GM18502 (cell line): ENCODE results near the gene FXYD6.
A peak's percentile ranks its signal among the peaks of the same experiment; 100 is the strongest.

Experiments
- ATAC-seq: cut with Tn5 transposase; IDR thresholded peaks from one replicate; pipeline ENCODE4 v1.9.1; 2021; ENCODE audit warnings: mild to moderate bottlenecking; ENCODE audit not compliant: unreplicated experiment, poor library complexity

FXYD6 gene

DNA sequence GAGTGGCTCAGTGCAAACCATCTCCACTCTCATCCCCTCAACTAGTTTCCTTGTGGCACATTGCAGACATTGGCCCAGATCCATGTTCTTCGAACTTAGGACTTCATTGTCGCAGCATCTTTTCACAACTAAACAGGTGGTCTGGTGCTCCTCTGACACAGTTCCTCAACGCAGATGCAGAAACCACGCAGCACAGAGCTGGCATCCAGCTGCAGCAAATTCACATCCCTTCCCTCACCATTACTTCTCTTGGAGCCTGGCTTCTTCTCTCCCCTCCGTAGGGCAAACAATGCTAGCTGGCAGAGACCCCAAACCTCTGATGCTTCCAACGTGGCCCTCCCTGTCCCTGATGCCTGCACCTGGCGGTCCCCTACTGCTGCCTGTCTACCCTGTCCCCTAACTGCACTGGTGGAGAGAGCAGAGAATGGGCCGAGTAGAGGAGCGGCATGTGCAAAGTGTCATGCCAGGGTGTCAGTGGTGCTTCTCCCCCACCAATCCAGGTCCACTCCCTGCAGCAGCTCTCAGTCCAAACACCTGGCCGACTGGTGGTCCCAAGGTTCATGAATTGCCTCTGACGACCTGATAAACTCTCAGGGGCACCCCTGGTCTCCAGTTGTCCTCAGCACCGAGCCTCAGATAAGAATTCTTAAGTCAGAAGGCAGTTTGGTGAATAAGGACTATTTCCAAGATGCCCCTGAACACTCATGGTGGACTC is 34.6 kb upstream of the FXYD6 start:
- no peak for ATAC-seq

GRCh38 chr11:117910525-117910924 is 34.1 kb upstream of the FXYD6 start:
- no peak for ATAC-seq

- ATAC-seq = no peak
Observed at GRCh38 chr11:117909611-117910382, 33.3 kb upstream of the FXYD6 start.

DNA sequence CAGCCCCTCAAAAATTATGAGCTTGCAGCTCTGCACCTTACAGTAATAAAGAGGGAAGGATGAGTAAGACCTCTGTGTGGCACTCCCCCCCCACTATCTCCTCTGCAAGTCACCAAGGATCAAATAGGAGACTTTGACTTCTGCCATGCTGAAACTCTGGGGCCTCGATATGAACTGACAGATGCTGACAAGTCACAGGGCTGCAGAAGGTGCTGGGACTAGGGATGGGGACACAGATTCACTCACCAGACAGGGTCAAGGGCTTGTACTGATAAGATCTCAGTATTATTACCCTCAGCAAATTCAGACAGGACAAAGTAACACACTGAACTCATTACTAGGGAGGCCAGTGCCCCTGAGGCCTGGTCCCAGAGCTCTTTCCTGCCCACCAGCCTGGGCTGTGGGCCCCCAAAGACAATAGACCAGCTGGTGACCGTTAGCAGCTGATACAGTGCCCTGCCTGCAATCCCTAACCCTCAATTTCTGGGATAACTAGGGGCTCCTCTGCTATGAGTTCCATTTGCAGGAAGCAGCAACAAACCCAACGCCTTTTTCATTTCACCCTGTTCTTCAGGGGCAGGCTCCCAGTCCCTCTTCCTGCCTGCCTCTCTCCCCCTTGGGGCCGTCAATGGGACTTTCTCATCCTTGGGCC is 32.6 kb upstream of the FXYD6 start:
- no peak for ATAC-seq

GRCh38 chr11:117908109-117908895 is 31.8 kb upstream of the FXYD6 start:
- no peak for ATAC-seq

GRCh38 chr11:117907276-117908108 is 31.0 kb upstream of the FXYD6 start:
- peak; percentile 58 for ATAC-seq

DNA sequence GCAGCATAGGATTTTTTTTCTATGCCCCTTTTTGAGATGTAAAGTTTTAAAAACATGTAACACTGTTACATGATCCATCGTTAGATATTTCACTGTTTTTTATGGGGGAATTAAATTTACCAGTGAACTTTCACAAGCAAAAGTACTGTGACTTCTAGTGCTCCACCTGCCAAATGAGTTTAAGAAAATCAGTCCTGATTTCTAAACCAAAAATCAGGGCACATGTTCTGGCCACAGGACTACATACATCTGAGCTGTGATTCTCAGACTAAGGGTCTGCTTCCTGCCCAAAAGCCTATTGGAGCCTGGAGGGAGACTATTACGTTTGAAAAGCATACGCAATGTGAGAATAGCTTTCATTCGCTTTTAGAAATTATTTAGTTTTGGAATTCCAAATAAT is 30.3 kb upstream of the FXYD6 start:
- ATAC-seq = no peak

DNA sequence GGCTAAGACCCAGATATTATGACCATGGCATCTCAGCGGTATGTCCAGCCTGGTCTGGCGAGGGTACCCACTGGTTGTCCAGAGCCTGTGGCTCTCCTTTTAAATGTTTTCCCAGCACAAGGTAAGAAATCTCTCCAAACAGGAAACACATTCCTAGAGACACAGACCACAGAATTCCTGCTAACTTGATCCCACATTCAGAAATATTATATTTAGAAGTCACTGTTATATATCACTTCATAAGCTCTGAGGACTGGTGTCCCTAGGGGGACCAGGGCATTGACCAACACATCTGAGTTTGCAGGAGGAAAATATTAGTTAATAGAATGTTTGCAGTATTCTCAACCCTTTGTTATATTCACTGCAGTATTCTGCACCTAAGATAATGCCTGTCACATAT is 29.7 kb upstream of the FXYD6 start:
- ATAC-seq = no peak

DNA sequence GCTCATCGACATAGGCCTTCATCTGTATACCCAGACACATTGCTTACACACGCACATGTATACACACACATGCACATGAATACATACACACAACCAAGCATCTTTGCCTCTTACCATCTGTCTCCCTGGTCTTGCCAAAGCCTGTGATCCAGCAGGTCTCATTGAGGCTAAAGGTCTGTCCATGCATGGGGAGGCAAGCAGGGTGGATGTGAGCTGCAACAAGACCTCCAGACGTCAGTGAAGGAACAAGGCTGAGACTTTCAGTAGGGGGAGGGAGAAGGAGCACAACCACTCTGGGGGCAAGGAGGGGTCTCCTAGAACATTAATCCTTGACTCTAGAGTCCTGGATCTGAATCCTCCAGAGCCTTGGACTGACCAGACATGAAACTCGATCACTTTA is 29.1 kb upstream of the FXYD6 start:
- ATAC-seq = no peak

DNA sequence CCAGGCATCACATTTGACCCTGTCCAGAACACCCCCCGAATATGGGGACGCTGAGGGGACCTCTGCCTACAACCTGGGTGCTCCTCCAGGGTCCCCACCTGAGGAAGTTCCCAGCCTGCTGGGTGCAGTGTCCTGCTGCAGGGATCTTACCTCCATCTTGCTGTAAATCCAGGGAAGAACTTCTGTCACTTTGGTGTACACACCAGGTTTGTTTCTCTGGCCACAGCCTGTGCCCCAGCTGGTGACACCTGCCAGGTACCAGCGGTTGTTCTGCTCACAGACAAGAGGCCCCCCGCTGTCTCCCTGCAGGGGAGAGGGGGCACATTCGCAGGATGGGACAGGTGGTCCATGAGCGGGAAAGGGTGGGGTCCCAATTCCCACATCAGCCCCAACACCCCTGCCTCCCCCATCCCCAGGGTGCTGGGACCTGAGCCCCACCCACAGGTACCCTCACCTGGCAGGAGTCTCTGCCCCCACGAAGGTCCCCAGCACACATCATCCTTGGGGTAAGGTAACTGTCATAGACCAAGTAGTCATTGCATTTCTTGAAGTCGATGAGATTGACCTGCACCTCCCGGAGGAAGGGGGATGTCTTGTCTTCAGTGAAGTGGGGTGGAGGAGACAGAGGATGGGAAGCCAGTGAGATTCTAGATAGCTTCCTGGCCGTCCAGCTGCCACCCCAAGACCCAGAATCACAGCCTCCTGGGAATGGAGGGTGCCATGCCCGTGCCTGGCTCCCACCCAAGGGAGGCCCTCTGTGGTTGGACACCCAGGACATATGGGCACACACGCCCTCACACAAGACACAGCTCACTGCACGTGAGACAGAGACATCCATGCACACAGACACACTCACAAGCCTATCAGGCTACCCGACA is 27.3 kb upstream of the FXYD6 start:
- ATAC-seq = no peak

DNA sequence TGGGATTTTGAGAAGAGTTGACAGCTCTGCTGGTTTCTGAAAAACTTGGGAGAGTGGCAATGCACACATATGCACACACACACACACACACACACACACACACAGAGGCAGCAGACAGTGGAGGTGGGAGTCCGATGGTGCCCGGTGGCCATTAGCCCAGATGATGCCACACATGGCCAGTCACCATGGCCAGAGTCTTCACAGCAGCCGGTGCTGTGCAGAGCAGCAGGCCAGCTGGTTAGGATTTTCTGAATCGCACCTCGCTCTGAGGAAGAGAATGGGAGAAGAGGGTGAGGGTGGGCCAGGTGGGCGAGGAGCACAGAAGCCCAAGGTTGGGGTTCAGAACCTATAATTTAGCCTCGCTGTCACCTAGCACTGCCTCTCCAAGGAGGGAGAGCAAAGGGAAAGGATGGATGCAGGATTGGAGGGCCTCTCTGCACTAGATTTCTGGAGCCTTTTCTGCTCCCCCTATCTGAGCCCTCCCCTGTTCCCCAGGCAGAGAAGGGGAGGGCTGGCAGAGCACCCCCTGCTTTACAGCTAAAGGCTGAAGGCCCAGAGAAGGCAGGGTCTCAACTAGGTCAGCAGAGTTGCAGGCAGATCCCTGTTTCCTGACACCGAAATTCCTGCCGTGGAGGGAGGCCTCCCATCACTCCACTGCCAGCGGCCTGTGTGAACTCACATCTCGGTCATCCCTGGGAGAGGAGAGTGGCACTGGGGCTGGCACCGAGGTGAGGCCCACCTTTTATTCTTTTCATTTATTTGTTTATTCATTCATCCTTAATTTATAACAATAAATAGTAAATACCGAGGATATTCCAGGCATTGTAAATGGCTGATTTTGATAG is 25.8 kb upstream of the FXYD6 start:
- ATAC-seq = no peak

DNA sequence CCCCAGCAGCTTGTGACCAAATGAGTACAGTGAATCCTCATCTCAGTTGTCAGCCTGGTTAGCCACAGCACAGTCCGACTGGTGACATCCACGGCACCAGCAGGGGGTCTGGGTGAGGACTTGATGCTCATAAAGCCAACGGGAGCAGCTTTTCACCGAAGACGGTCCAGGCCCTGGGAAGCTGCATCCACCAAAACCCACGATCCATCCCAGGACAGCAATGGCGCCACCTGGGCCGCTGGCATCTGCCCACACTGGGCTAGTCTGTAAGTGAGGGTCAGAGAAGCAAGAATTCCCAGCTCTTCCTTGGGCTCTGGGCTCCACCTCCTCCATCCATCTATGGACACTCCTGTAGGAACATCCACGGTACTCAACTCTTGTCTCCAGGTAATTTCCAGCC is 25.1 kb upstream of the FXYD6 start:
- ATAC-seq = no peak

GRCh38 chr11:117900720-117901440 is 24.4 kb upstream of the FXYD6 start:
- ATAC-seq = no peak

DNA sequence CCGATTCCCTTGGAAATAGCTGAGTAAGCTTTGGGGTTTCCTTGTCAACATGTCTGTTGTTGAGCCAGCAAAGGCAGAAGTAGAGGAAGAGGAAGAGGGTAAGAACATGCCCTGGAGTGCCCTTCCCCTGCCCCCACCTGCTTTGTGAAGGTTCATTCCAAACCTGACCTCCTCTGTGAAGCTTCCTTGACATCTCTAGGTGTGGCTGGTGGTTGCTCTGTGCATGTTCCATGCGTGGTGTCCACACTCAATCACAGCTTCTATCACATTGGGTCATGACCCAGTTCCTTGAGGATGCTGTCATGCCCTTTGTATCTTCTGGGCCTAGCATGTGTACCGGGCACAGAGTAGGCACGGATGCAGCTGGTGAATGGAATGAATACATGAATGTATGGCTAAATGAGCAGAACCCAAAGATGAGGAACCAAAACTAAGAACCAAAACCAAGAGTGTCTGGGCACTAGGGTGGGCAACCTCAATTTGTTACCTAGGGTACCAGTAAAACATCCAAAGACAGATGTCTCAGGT is 23.7 kb upstream of the FXYD6 start:
- no peak for ATAC-seq

- no peak for ATAC-seq
Observed at GRCh38 chr11:117898059-117898458, 21.6 kb upstream of the FXYD6 start.

DNA sequence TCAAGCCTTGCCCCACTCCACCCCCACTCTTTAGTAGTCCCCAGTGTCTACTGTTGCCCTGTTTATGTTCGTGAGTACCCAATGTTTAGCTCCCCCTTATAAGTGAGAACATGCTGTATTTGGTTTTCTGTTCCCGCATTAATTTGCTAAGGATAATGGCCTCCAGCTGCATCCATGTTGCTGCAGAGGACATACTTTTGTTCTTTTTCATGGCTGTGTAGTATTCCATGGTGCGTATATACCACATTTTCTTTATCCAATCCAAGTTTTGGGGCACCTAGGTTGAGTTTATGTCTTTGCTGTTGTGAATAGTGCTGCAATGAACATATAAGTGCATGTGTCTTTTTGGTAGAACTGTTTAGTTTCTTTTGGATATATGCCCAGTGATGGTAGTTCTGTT is 16.2 kb upstream of the FXYD6 start:
- ATAC-seq = no peak

GRCh38 chr11:117891362-117891761 is 14.9 kb upstream of the FXYD6 start:
- ATAC-seq = no peak
